HuH-7.5 (cell line): ENCODE data around the gene CEP128.

Source experiments
- DNase-seq: peaks from one replicate; pipeline ENCODE4 v3.0.0; 2011; ENCODE audit warnings: low spot score

CEP128 gene

GRCh38 chr14:80475074-80475473 lies 466.5 kb downstream of the CEP128 start:
- DNase-seq: no peak

GRCh38 chr14:80468331-80469122 lies 473.0 kb downstream of the CEP128 start:
- peak; percentile 3 for DNase-seq

GRCh38 chr14:80465546-80466220 lies 475.9 kb downstream of the CEP128 start:
- no peak for DNase-seq

- DNase-seq: no peak
These were observed 476.9 kb downstream of the CEP128 start for GRCh38 chr14:80464531-80465149.

- DNase-seq: no peak
These were observed 485.3 kb downstream of the CEP128 start for GRCh38 chr14:80456209-80456608.

GRCh38 chr14:80455031-80455430 lies 486.5 kb downstream of the CEP128 start:
- DNase-seq: no peak

GRCh38 chr14:80448267-80448666 lies 493.3 kb downstream of the CEP128 start:
- no peak for DNase-seq

GRCh38 chr14:80447392-80447791 lies 494.1 kb downstream of the CEP128 start:
- no peak for DNase-seq
